ENCODE data around the gene CRY1.

The CRY1 gene

DNA sequence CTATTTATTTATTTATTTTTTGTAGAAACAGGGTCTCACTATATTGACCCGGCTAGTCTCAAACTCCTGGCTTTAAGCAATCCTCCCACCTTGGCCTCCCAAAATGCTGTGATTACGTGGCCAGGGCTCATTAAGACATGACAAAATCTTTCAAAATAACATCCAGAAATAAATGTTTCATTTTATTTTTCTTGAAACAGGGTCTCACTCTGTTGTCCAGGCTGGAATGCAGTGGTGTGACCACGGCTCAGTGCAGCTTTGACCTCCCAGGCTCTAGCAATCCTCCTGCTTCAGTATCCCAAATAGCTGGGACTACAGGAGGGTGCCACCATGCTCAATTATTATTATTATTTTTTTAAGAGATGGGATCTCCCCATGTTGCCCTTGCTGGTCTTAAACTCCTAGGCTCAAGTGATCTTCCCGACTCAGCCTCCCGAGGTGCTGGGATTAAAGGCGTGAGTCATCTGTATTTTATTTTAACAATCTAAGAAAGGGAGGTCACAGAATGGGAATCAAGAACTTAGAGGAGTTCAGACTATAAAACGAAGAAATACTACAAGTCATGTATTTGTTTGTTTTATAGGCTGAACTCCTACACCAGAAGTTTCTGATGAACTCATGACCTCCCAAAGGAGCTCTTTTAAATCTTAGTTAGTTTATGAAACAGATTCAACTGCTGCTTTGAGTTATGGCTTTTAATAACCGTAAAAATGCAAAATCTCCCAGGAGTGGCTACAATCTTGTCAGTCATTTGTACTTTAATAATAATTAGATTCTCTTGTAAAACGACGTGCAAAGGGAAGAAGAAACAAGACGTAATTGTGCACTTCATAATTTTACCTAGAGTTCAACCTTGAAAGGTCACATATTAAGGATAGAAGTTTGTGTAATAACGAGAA, 139.7 kb downstream of the CRY1 start:
- Histone ChIP-seq H3K4me1 (ENCODE audit: control insufficient read depth, low read depth, low read length) (no peaks in the 10 kb centered on the region), H3K9ac (ENCODE audit: low read length) (no peak overlapping the region), H3K36me3 (ENCODE audit: control insufficient read depth, low read depth, low read length) (no peaks in the 10 kb centered on the region), H3K27ac (ENCODE audit: low read length) (no peak overlapping the region), H3K4me3 (ENCODE audit: low read length) (no peak overlapping the region), H3K27me3 (ENCODE audit: control insufficient read depth, insufficient read depth, low read length) (peaks cover 26% of the 10 kb centered on the region), H3K9me3 (ENCODE audit: control insufficient read depth, low read depth, low read length) (peaks cover 3% of the 10 kb centered on the region)

DNA sequence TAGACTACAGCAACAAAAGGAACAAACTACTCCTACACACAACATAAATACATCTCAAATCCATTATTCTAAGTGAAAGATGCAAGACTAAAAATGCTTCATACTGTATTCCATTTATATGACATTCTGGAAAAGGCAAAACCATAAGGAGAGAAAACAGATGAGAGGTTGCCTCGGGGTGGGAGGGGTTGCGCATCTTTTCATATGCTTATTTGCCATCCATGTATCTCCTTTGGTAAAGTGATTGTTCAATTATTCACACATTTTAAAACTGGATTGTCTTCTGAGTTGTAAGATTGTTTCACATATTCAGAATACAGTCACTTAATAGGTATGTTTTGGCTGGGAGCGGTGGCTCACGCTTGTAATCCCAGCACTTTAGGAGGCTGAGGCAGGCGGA, 142.8 kb downstream of the CRY1 start:
- peaks cover 19% of the 10 kb centered on the region for H3K27me3 ChIP-seq (ENCODE audit: control insufficient read depth, insufficient read depth, low read length)
- H3K9ac ChIP-seq (ENCODE audit: low read length) = no peak overlapping the region
- no peak overlapping the region for H3K27ac ChIP-seq (ENCODE audit: low read length)
- H3K4me1 ChIP-seq (ENCODE audit: control insufficient read depth, low read depth, low read length) = no peaks in the 10 kb centered on the region
- H3K4me3 ChIP-seq (ENCODE audit: low read length) = no peak overlapping the region
- no peaks in the 10 kb centered on the region for H3K36me3 ChIP-seq (ENCODE audit: control insufficient read depth, low read depth, low read length)
- H3K9me3 ChIP-seq (ENCODE audit: control insufficient read depth, low read depth, low read length) = peaks cover 4% of the 10 kb centered on the region

DNA sequence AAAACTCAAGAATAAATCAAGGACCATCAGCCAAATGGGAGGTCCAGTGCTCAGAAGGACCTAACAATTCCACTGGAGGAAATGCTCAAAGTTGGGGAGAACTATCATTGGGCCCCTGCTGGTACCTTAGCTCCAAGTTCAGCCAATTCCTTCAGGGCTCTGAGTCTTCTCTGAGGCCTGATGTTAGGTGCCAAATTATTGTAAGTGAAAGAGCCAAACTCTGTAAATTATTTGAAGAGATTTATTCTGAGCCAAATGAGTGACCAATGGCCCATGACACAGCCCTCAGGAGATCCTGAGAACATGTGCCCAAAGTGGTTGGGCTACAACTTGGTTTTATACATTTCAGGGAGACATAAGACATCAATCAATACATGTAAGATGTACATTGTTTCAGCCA, 145.9 kb downstream of the CRY1 start:
- no peaks in the 10 kb centered on the region for H3K36me3 ChIP-seq (ENCODE audit: control insufficient read depth, low read depth, low read length)
- H3K9me3 ChIP-seq (ENCODE audit: control insufficient read depth, low read depth, low read length) = peaks cover 17% of the 10 kb centered on the region
- H3K9ac ChIP-seq (ENCODE audit: low read length) = no peak overlapping the region
- peaks cover 5% of the 10 kb centered on the region for H3K27me3 ChIP-seq (ENCODE audit: control insufficient read depth, insufficient read depth, low read length)
- no peak overlapping the region for H3K4me3 ChIP-seq (ENCODE audit: low read length)
- H3K4me1 ChIP-seq (ENCODE audit: control insufficient read depth, low read depth, low read length) = no peaks in the 10 kb centered on the region
- H3K27ac ChIP-seq (ENCODE audit: low read length) = no peak overlapping the region

DNA sequence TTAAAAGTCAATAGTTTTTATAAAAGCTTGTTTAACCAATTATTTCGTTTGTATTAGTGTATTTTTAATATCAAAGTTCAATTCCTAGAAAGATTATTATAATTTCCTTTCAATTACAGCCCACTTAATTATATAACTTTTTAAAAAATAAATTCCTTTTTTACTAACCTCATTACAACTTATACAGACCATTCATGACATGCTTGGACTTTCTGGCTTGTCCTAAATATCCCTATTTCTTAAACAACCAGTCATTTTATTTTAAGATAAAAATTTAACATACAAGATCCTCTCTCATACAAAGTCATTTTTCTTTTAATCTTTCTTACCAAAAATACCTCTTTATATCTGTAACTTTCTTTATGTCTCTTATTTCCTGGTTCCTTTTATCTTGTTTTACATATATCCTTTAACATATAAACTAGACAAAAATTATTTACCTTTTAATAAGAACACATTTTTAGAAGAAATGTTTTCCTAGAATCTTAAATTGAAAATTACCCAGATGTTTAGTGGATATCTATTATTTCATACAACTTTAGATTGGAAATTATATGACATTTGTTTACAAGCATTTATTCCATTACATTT, 148.0 kb downstream of the CRY1 start:
- H3K9ac ChIP-seq (ENCODE audit: low read length) = no peak overlapping the region
- no peaks in the 10 kb centered on the region for H3K36me3 ChIP-seq (ENCODE audit: control insufficient read depth, low read depth, low read length)
- no peak overlapping the region for H3K4me3 ChIP-seq (ENCODE audit: low read length)
- H3K4me1 ChIP-seq (ENCODE audit: control insufficient read depth, low read depth, low read length) = no peaks in the 10 kb centered on the region
- peaks cover 17% of the 10 kb centered on the region for H3K9me3 ChIP-seq (ENCODE audit: control insufficient read depth, low read depth, low read length)
- no peak overlapping the region for H3K27ac ChIP-seq (ENCODE audit: low read length)
- no peaks in the 10 kb centered on the region for H3K27me3 ChIP-seq (ENCODE audit: control insufficient read depth, insufficient read depth, low read length)

DNA sequence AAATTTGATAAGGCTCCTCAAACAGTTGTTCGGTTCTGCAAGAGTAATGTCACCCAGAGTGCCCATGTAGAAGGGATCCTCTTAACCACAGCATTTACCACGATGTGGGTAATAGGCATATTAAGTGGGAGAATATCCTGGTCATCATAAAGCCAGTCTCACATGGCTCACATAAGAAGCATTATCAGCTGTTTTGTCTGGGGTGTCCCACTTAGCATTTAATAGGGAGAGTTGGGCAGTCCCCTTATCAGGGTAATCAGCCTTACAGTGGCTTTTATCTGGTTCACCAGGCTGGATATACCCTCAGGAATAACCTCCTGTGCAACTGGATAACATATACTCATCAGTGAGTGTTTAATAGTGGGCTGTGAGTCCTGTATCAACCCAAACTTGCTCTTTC, 150.6 kb downstream of the CRY1 start:
- Histone ChIP-seq H3K4me3 (ENCODE audit: low read length) (no peak overlapping the region), H3K9ac (ENCODE audit: low read length) (no peak overlapping the region), H3K4me1 (ENCODE audit: control insufficient read depth, low read depth, low read length) (no peaks in the 10 kb centered on the region), H3K9me3 (ENCODE audit: control insufficient read depth, low read depth, low read length) (peaks cover 15% of the 10 kb centered on the region), H3K36me3 (ENCODE audit: control insufficient read depth, low read depth, low read length) (no peaks in the 10 kb centered on the region), H3K27me3 (ENCODE audit: control insufficient read depth, insufficient read depth, low read length) (no peaks in the 10 kb centered on the region), H3K27ac (ENCODE audit: low read length) (no peak overlapping the region)

DNA sequence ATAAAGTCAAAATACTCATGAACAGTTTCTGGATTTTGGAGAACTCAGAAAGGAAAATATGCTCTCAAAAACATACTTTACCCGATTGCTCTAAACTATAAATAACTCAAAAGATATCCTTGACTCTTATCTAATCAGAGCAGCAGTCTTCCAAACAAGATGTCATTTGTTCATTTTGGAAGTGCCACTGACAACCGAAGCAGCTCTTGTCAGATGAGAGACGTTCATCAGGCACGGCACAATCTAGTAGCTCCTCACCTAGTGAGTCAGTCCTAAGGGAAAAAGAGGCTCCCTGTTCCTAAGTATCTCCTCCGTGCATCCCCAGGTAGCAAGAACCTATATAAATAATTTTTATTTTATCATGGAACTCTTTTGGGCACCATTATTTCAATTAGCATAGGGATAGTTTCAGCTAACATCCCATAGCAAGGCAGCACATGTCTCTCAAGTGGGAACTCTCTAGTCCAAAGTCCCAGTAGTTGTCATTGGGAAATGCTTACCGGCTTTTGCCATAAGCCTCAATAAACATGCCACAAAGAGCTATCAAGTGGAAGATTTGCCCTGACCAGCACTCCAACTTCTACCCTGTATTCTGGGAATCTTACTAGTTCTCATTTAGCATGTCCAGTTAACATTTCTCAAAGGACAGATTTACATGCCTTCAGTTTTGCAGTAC, 151.7 kb downstream of the CRY1 start:
- H3K4me3 ChIP-seq (ENCODE audit: low read length) = no peak overlapping the region
- H3K27ac ChIP-seq (ENCODE audit: low read length) = no peak overlapping the region
- H3K9me3 ChIP-seq (ENCODE audit: control insufficient read depth, low read depth, low read length) = peaks cover 15% of the 10 kb centered on the region
- no peaks in the 10 kb centered on the region for H3K4me1 ChIP-seq (ENCODE audit: control insufficient read depth, low read depth, low read length)
- no peak overlapping the region for H3K9ac ChIP-seq (ENCODE audit: low read length)
- no peaks in the 10 kb centered on the region for H3K36me3 ChIP-seq (ENCODE audit: control insufficient read depth, low read depth, low read length)
- no peaks in the 10 kb centered on the region for H3K27me3 ChIP-seq (ENCODE audit: control insufficient read depth, insufficient read depth, low read length)

All from iPS-18a (cell line).